WTC11 (cell line): ENCODE measurements around the gene SERPINB6. TPM values are rescaled to one million over a fixed set of nuclear protein-coding genes. Genes with fewer than 3 reads are reported as not detected.
A peak's percentile ranks its signal among the peaks of the same experiment; 100 is the strongest.
"Not testable (repeated sequence)": the region's sequence is repeated elsewhere in the genome, so short reads cannot be mapped to it uniquely, and the experiment has no call there.

Experiments used
- ATAC-seq: fragments of 200-7000 bp; cut with Tn5 transposase; 2 replicates; pipeline ENCODE4 v1.10.0; 2021; ENCODE audit warnings: mild to moderate bottlenecking, moderate library complexity
- CTCF ChIA-PET: fragments of 300-600 bp; sonication (Branson Sonifier 250); formaldehyde crosslinking; loops from one replicate; lab custom pipeline; 2021; ENCODE audit warnings: antibody characterized with exemption; lab: Charles Lee
- POLR2A ChIA-PET: fragments of 350-600 bp; sonication (Branson Sonifier 250); formaldehyde crosslinking; loops from one replicate; lab custom pipeline; 2021; ENCODE audit warnings: antibody characterized with exemption; lab: Charles Lee
- DNase-seq: peaks from one replicate; pipeline ENCODE4 v3.0.0; 2021; ENCODE audit warnings: low spot score
- H3K27ac Mint-ChIP-seq: 2 replicates; pipeline ENCODE4 v1.8.0; 2021; ENCODE audit warnings: mixed read lengths
- H3K27me3 Mint-ChIP-seq: 2 replicates; pipeline ENCODE4 v1.8.0; 2021; ENCODE audit warnings: low read depth, mild to moderate bottlenecking, moderate library complexity, mixed read lengths
- H3K36me3 Mint-ChIP-seq: 2 replicates; pipeline ENCODE4 v1.8.0; 2021; ENCODE audit warnings: mixed read lengths
- H3K4me1 Mint-ChIP-seq: 2 replicates; pipeline ENCODE4 v1.8.0; 2022; ENCODE audit warnings: mixed read lengths
- H3K4me3 Mint-ChIP-seq: 2 replicates; pipeline ENCODE4 v1.8.0; 2021; ENCODE audit warnings: mild to moderate bottlenecking, moderate library complexity, mixed read lengths
- H3K9me3 Mint-ChIP-seq: 2 replicates; pipeline ENCODE4 v1.8.0; 2021; ENCODE audit warnings: mixed read lengths
- AR ChIP-seq: fragments of 250-450 bp; sonication (Bioruptor Pico); IDR thresholded peaks from 2 replicates; pipeline ENCODE4 v1.9.0; 2021; ENCODE audit warnings: mild to moderate bottlenecking
- FOXP1 ChIP-seq: sonication (generic); formaldehyde crosslinking; IDR thresholded peaks from 2 replicates; pipeline ENCODE4 v1.8.0; 2022; ENCODE audit warnings: missing genetic modification reagents, mild to moderate bottlenecking, moderate library complexity, borderline replicate concordance
- MAX ChIP-seq: sonication (generic); formaldehyde crosslinking; IDR thresholded peaks from 2 replicates; pipeline ENCODE4 v1.8.0; 2022; ENCODE audit warnings: mild to moderate bottlenecking, missing genetic modification reagents
- SMAD4 ChIP-seq: sonication (generic); formaldehyde crosslinking; IDR thresholded peaks from 2 replicates; pipeline ENCODE4 v1.8.0; 2022; ENCODE audit warnings: mild to moderate bottlenecking, missing genetic modification reagents
- TCF7 ChIP-seq: sonication (generic); formaldehyde crosslinking; IDR thresholded peaks from 2 replicates; pipeline ENCODE4 v1.8.0; 2022; ENCODE audit warnings: mild to moderate bottlenecking, low read depth, missing genetic modification reagents, moderate library complexity
- TP53 ChIP-seq: sonication (generic); formaldehyde crosslinking; IDR thresholded peaks from 2 replicates; pipeline ENCODE4 v1.8.1; 2023; ENCODE audit warnings: mild to moderate bottlenecking, missing genetic modification reagents
- ZNF317 ChIP-seq: sonication (generic); formaldehyde crosslinking; IDR thresholded peaks from 2 replicates; pipeline ENCODE4 v1.8.1; 2023; ENCODE audit warnings: low read depth, mild to moderate bottlenecking, moderate library complexity, missing genetic modification reagents, borderline replicate concordance
- total RNA-seq: library from RNA; stranded (reverse); gene quantifications from 3 replicates; pipeline ENCODE4 v1.2.3, GENCODE V29; 2021
- TF ChIP-seq, protein P1 (sequence below): fragments of 250-450 bp; sonication (Bioruptor Pico); IDR thresholded peaks from 2 replicates; pipeline ENCODE4 v1.9.0; 2021; ENCODE audit warnings: moderate library complexity, mild to moderate bottlenecking, inconsistent platforms, borderline replicate concordance
- TF ChIP-seq, protein P2 (sequence below): sonication (generic); formaldehyde crosslinking; IDR thresholded peaks from 2 replicates; pipeline ENCODE4 v1.8.1; 2023; ENCODE audit warnings: mild to moderate bottlenecking, moderate library complexity, missing genetic modification reagents

Gene SERPINB6
- total RNA-seq, 1 experiment from 2014 or later: 28.0 TPM

DNA sequence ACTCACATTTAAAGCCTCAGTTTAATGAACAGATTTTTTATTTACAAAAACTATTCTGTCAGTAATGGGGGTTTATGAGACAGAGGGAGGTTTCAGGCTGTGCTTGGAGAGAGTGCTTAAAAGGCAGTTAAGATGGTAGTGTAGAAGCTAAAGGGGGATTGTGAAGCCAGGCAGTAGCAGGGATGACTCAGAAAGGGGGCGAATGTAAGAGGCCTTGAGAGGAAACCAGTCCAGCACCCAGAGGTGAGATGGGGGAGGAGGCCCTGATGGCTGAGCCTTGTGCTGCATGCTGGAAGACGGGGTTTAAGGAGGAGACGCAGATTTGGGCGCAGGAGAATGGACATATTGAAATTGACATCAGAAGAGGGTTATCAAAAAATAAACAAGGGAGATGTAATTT, 61.6 kb downstream of the SERPINB6 start (continued):
- TF ChIP-seq, protein P1, sequence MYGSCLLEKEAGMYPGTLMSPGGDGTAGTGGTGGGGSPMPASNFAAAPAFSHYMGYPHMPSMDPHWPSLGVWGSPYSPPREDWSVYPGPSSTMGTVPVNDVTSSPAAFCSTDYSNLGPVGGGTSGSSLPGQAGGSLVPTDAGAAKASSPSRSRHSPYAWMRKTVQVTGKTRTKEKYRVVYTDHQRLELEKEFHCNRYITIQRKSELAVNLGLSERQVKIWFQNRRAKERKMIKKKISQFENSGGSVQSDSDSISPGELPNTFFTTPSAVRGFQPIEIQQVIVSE (CRISPR knock-in tag): no peak
- TF ChIP-seq TP53 (CRISPR knock-in tag) (no peak), FOXP1 (CRISPR knock-in tag) (no peak), TCF7 (CRISPR knock-in tag) (no peak)

- ATAC-seq, CTCF ChIA-PET, H3K27me3 Mint-ChIP-seq, H3K9me3 Mint-ChIP-seq, DNase-seq, POLR2A ChIA-PET, H3K4me3 Mint-ChIP-seq, H3K36me3 Mint-ChIP-seq: not testable (repeated sequence)
- 0 out of 2 replicates have a peak, but pooled peaks have one; percentile 3 for TF ChIP-seq ZNF317 (CRISPR knock-in tag)
- Mint-ChIP-seq H3K27ac (0 out of 2 replicates have a peak overlapping the region, but pooled peaks have one; percentile 15), H3K4me1 (peaks cover 53% of the 10 kb centered on the region)
Measured at GRCh38 chr6:2909051-2909606, 62.2 kb downstream of the SERPINB6 start.

DNA sequence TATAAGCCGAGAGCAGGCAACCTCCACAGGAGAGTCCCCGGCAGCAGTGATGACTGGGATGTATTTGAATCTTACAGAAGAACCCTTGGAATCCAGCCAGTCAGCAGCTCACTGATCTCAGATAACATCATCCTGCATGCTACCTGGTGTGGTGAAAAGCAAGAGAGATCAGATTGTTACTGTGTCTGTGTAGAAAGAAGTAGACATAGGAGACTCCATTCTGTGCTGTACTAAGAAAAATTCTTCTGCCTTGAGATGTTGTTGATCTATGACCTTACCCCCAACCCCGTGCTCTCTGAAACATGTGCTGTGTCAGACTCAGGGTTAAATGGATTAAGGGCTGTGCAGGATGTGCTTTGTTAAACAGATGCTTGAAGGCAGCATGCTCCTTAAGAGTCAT, 62.9 kb downstream of the SERPINB6 start:
- CTCF ChIA-PET: not testable (repeated sequence)

DNA sequence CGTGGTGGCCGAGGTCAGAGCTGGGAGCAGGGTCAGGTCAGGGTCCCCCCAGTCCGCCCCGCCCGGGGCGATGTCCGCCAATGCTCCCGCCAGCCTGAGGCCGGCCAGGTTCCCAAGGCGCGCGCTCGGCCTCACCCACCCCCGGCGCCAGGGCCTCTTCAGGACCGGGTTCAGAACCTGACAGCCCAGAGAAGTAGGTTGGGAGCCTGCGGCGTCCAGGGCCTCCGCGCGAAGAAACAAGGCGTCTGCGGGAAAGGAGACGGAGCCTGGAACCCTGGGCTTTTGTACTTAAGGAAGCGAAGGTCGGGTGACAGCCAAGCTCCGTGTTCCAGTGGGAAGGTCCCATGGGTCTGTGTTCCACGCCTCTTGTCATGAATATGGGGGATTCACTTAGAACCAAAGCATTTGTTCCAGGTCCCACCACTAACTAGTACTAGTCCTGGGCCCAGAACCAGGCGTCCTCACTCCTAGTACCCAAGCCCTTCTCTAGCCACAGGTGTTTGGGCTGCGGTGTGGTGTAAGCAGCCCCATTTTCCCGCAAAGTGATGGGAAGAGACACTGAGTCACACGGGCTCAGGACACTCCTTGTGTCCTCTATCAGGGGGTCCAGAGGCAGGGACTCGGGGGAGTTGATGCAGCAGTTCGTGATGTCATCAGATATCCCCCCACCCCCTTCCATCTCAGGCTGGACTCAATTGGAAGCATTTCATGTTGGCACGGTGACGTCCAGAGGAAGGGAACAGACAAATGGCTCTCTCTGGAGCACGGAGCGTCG, 67.8 kb downstream of the SERPINB6 start:
- CTCF ChIA-PET: interaction anchor here (0.6 to 1.6 kb wide), 5 partner anchors 8 to 165 kb away, joined by 3 to 6 read pairs (median 3); no protein-coding TSS in a partner anchor
- H3K27ac Mint-ChIP-seq, DNase-seq, POLR2A ChIA-PET, H3K9me3 Mint-ChIP-seq, H3K27me3 Mint-ChIP-seq: not testable (repeated sequence)
- Mint-ChIP-seq H3K36me3 (peaks cover 16% of the 10 kb centered on the region), H3K4me3 (peak overlapping the region; percentile 90), H3K4me1 (peaks cover 33% of the 10 kb centered on the region)
- peak; percentile 71 for ATAC-seq

More for the DNA sequence above, 62.9 kb downstream of the SERPINB6 start:
- Mint-ChIP-seq H3K27ac (peak overlapping the region; percentile 42; the same call in 1 of the 2 replicates), H3K4me1 (peaks cover 47% of the 10 kb centered on the region)
- H3K4me3 Mint-ChIP-seq, H3K9me3 Mint-ChIP-seq, H3K27me3 Mint-ChIP-seq, POLR2A ChIA-PET, DNase-seq, H3K36me3 Mint-ChIP-seq: not testable (repeated sequence)
- peak; percentile 17; the same call in 1 of the 2 replicates for ATAC-seq

- CTCF ChIA-PET: interaction anchor here (1.1 to 2.5 kb wide), 3 partner anchors 31 to 55 kb away, joined by 4 to 9 read pairs (median 6); no protein-coding TSS in a partner anchor
- H3K9me3 Mint-ChIP-seq, DNase-seq, POLR2A ChIA-PET, H3K27me3 Mint-ChIP-seq, ATAC-seq: not testable (repeated sequence)
- peaks cover 31% of the 10 kb centered on the region for H3K36me3 Mint-ChIP-seq
- H3K4me3 Mint-ChIP-seq: peak overlapping the region; percentile 90
- peaks cover 26% of the 10 kb centered on the region for H3K4me1 Mint-ChIP-seq
- H3K27ac Mint-ChIP-seq: 0 out of 2 replicates have a peak overlapping the region, but pooled peaks have one; percentile 40
Measured at GRCh38 chr6:2901645-2902502, 69.5 kb downstream of the SERPINB6 start.

DNA sequence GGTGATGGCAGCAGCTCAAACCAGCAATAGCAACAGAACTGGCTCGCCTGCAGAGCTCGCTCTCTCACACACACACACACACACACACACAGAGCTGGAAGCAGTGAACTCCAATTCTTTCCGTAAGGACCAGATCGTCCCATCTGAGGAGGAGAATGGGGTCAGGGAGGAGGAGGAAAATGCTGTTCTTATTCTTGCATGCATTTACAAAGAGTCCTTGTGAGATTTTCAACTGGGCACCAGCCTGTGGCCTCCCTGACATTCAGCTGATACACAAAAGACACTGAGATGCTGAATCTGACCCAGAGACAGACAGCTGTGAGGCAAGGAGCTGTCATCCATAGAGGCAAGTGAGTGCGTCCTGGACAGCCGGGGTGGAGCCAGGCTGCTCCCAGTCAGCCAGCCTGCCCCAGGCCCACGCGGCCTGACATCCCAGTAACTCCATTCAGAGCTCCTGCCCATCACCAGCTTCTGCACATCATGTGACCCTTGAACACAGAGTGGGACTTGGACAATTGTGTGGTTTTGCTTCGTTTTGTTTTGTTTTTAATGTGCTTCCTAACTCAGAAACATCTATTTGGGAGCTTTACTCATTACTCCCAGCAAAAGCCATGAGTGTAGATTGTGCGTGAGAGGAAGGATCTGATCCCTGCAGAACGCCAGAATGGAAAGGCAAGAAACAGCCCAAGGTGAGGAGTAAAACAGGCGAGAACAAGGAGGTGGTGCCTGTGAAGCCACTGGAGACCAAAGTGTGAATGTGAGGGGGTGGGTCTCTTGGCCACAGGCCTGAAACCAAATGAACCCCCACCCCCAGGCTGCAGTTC, 70.3 kb downstream of the SERPINB6 start:
- Mint-ChIP-seq H3K27me3 (no peaks in the 10 kb centered on the region; the same call in 1 of the 2 replicates), H3K9me3 (no peaks in the 10 kb centered on the region), H3K4me1 (peaks cover 25% of the 10 kb centered on the region), H3K4me3 (peak overlapping the region; percentile 90), H3K36me3 (peaks cover 34% of the 10 kb centered on the region), H3K27ac (peak overlapping the region; percentile 80)
- ChIA-PET POLR2A (interaction anchor here (0.6 to 0.8 kb wide), 2 partner anchors 25 to 110 kb away, joined by 3 to 8 read pairs; no protein-coding TSS in a partner anchor), CTCF (interaction anchor here (0.6 to 2.5 kb wide), 5 partner anchors 24 to 202 kb away, joined by 3 to 9 read pairs (median 3); no protein-coding TSS in a partner anchor)
- ATAC-seq (no peak), DNase-seq (no peak)
- no peak for TF ChIP-seq SMAD4 (CRISPR knock-in tag)
- TF ChIP-seq, protein P2, sequence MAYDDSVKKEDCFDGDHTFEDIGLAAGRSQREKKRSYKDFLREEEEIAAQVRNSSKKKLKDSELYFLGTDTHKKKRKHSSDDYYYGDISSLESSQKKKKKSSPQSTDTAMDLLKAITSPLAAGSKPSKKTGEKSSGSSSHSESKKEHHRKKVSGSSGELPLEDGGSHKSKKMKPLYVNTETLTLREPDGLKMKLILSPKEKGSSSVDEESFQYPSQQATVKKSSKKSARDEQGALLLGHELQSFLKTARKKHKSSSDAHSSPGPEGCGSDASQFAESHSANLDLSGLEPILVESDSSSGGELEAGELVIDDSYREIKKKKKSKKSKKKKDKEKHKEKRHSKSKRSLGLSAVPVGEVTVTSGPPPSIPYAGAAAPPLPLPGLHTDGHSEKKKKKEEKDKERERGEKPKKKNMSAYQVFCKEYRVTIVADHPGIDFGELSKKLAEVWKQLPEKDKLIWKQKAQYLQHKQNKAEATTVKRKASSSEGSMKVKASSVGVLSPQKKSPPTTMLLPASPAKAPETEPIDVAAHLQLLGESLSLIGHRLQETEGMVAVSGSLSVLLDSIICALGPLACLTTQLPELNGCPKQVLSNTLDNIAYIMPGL (CRISPR knock-in tag): no peak
- no peak for TF ChIP-seq MAX (CRISPR knock-in tag)
- no peak for TF ChIP-seq AR (CRISPR knock-in tag)
